HT-29 (cell line): Measurements from ENCODE around the gene OSBPL6. TPM values are rescaled to one million over a fixed set of nuclear protein-coding genes. Genes with fewer than 3 reads are reported as not detected.
"Not testable (repeated sequence)": the region's sequence is repeated elsewhere in the genome, so short reads cannot be mapped to it uniquely, and the experiment has no call there.

Experiments used
- DNase-seq: peaks from one replicate; pipeline ENCODE4 v3.0.0-alpha.2; 2015; ENCODE audit warnings: low spot score
- total RNA-seq: library from RNA; depleted of rRNA; stranded (reverse); fragments of >200 nt; shearing (Covaris generic); gene quantifications from 2 replicates; pipeline ENCODE4 v1.2.3, GENCODE V29; 2014; rRNA removed

The OSBPL6 gene
- total RNA-seq = not detected in 2 replicates

- peak; percentile 28 for DNase-seq
Measured at GRCh38 chr2:178193823-178194599, at the start of gene OSBPL6. TSS of gene OSBPL6 (plus strand) at chr2:178194512. CDS start at chr2:178306185, 111,673 bp downstream.

DNA sequence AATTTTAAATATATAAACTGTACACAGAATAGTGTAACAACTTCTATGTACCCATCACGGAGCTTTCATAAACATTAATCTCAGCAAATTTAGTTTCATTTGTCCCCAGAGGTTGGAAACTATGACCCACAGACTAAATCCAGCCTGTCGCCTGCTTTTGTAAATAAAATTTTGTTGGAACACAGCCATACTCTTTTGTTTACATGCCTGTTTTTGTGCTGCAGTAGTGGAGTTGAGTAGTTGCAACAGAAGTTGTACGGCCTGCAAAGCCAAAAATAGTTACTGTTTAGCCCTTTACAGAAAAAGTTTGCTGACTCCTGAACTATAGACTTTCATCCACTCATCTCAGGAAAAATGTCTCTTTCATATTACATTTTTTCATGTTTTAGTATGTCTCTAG is 42.3 kb upstream of the OSBPL6 start:
- DNase-seq = no peak

DNA sequence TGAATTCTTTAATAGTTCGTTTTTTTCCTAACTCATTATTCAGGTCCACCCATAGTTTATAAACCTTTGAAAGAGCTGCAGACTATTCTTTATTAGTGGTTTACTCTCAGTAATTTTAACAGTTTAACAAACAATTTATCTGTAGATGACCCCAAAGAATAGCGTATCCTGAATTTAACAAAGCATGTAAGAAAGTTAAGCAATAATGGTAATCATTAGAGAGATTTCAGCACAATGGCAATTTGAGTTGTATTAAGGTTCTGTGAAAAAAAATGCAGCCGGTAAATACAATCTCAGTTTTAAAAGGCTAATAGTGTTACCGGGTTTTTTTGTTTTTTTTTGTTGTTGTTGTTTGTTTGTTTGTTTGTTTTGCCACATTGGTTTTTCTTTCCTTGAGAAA is 41.8 kb upstream of the OSBPL6 start:
- no peak for DNase-seq

DNA sequence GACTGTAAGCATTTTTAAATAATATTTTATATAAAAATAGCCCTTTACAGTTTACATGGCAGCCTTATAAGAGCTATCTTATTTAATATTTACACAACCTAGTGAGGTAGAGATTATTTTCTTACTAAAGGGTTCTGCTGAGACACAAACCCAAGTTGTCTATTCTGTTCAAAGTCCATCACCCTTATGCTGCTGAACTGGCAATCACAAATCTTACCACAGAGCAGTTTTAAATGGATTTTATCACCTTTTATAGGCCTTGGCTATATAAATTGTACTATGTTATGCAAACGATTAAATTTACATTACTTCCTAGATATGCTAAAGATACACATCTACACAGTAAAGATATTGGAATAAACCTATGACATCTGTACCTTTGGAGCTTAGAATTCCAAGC is 41.3 kb upstream of the OSBPL6 start:
- DNase-seq = no peak

- DNase-seq = not testable (repeated sequence)
Measured at GRCh38 chr2:178153878-178154277, 40.4 kb upstream of the OSBPL6 start.

DNA sequence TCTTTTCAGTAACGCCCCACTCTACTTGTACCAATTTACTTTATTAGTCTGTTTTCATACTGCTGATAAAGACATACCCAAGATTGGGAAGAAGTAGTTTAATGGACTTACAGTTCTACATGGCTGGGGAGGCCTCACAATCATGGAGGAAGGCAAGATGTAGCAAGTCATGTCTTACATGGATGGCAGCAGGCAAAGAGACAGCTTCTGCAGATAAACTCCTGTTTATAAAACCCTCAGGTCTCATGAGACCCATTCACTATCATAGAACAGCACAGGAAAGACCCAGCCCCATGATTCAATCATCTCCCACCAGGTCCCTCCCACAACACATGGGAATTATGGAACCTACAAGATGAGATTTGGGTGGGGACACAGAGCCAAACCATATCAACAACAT is 38.8 kb upstream of the OSBPL6 start:
- DNase-seq = no peak

DNA sequence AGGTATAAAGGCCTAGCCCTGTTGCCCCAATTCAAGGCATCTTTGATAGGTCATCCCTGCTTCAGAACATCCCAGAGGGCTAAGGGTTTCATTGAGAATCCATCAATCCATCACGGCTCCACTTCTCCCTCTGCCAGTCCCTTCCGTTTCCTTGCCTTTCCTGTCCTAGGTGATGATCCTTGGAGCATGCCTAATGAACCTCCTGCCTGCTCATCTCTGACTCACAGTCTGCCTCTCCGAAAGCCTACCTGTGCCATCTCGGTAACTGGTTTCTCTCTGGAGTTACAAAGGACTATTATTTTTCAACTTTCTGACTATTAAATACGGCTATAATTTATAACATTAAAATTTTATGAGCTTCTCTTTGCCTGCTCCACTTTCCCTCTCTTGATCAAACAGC is 36.7 kb upstream of the OSBPL6 start:
- no peak for DNase-seq

DNA sequence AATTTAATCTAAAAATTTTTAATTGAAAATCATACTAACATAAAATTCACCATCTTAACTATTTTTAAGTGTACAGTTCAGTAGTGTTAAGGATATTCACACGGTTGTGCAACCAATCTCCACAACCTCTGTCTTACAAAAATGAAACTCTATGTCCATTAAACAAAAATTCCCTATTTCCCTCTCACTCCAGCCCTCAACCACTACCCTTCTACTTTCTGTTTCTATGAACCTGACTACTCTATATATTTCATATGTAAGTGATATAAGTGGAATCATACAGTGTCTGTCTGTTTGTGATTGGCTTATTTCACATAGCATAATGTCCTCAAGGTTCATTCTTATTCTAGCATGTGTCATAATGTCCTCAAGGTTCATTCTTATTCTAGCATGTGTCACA is 34.3 kb upstream of the OSBPL6 start:
- DNase-seq = no peak

DNA sequence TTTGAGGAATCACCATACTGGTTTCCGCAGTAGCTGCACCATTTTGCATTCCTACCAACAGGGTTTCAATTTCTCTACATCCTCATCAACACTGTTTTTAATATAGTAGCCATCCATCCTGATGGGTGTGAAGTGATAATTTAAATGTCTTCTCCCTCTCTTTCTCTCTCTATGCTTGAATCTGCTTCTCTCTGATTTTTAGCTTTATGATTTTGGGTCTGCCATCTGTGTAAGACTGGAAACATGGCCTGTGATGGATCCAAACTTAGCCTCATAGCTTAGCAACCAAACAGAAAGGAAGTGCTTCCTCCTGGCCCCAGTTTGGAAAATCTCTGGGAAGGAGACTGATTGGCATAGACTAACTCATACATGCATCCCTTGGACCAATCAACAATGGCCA is 33.7 kb upstream of the OSBPL6 start:
- DNase-seq = no peak

- DNase-seq = no peak
Measured at GRCh38 chr2:178163395-178163794, 30.9 kb upstream of the OSBPL6 start.

GRCh38 chr2:178163911-178164310 is 30.4 kb upstream of the OSBPL6 start:
- no peak for DNase-seq

- DNase-seq = no peak
Measured at GRCh38 chr2:178173657-178174056, 20.7 kb upstream of the OSBPL6 start.

DNA sequence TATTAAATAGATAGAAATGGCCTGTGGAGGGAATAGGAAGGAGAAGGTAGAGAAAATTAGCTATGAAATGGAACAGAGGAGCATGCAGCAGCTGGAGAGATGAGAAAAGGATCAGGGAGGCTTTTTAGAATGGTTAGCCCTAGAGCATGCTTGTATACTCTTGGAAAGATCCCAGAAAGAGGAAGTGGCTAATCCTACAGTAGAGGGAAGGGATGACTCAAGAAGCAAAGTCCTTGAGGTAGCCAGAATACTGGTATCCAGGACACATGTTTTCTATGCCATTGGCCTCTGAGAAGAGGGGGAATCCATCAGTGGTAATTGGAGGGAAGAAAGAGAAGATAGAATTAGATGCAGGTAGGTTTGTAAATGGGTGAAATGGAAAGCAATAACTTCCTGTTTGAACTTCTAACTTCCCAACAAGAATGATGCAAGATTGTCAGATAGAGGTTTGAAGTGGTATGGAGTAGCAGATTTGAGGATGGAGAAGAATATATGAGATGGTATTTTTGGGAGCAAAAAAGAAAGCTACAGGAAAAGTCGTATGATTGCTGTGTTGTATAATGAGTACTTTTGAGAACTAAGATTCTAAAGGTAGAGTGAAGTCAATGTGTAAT is 17.1 kb upstream of the OSBPL6 start:
- no peak for DNase-seq

- not testable (repeated sequence) for DNase-seq
Measured at GRCh38 chr2:178180648-178181047, 13.7 kb upstream of the OSBPL6 start.

GRCh38 chr2:178187861-178188260 is 6.5 kb upstream of the OSBPL6 start:
- DNase-seq = no peak

- DNase-seq = no peak
Measured at GRCh38 chr2:178188466-178188865, 5.8 kb upstream of the OSBPL6 start.

- DNase-seq = no peak
Measured at GRCh38 chr2:178191004-178191508, 3.3 kb upstream of the OSBPL6 start.

DNA sequence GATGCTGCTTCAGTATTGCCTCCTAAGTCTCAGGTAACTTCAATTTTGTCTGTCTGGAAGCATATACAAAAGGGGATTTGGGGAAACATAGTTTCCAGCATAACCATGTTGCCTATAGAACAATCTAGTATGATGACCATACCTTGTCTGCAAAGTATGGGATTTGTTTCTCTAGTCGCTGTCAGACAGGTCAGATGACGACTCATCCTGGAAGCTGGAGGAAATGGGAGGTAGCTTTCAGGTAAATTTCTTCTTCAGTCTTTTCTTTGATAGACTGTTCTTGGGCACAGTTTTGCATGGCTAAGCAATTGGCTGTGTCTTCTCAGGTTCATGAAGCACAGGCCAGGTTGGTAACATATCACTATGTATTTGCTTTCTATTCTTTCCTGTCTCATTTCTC is 2.8 kb upstream of the OSBPL6 start:
- DNase-seq = no peak

DNA sequence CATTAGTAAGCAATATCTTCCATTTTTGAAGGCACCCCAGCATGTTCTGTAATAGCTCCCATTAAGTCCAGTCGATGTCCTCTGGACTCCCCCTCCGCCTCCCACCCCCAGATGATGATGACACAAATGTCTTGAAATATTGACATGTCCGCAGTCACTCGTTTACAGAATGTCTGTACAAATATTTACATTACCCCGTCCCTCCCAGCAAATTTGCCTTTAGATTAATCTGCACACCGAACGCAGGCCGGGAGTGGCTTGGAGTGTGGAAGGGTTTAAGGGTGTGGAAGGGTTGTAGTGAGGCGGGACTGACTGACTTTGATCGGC is 853 bp upstream of the OSBPL6 start:
- DNase-seq = no peak

GRCh38 chr2:178194600-178195389 is 483 bp downstream of the OSBPL6 start:
- no peak for DNase-seq

- peak; percentile 8 for DNase-seq
Measured at GRCh38 chr2:178195390-178196166, 1.3 kb downstream of the OSBPL6 start.

DNA sequence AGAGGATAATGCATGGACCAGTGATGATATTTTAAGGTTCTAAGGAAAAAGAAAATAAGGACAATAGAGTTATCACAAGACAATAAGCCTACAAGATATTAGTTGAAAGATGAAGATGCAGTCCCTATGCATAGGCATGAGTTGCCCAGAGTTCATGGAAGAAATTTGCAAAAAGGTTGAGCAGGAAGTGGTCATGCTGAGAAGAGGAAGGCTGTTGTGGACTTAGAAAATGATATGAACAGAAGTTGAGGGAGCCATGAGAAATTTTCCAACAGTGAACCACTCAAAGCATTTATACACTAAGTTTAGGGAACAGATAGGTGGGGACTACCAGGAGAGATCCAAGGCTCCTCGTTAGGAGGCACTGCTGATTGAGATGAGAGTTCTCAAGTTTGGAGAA is 3.5 kb downstream of the OSBPL6 start:
- no peak for DNase-seq
